ENCODE results near the gene DROSHA. TPM values are rescaled to one million over a fixed set of nuclear protein-coding genes. Genes with fewer than 3 reads are reported as not detected.
A peak's percentile ranks its signal among the peaks of the same experiment; 100 is the strongest.

DROSHA gene
- total and polyA plus RNA-seq, 2 donors (not counting 1 experiment from before 2014, with no cell fraction given), result 44.1 to 48.4 TPM

GRCh38 chr5:31436851-31437250, 95.0 kb downstream of the DROSHA start:
- DNase-seq (ENCODE audit: low read depth in 2 of 2), result no peak
- H3K79me2 ChIP-seq (ENCODE audit: control insufficient read depth, insufficient read depth, low read length), result no peaks in the 10 kb centered on the region
- no peaks in the 10 kb centered on the region for H3K27me3 ChIP-seq (ENCODE audit: control insufficient read depth, insufficient read depth, low read length)
- no peak overlapping the region for H2AFZ ChIP-seq (ENCODE audit: low read length)
- H3K9ac ChIP-seq (ENCODE audit: insufficient read depth, low read length), result no peak overlapping the region
- no peak overlapping the region for H3K27ac ChIP-seq (ENCODE audit: insufficient read depth, low read length)
- no peak overlapping the region for H3K4me3 ChIP-seq (replicated peaks in 1 of 4; ENCODE audit: control extremely low read depth in 1 of 4, insufficient read depth in 1 of 4, low read depth in 3 of 4, low read length in 4 of 4)
- H3K4me1 ChIP-seq (ENCODE audit: control insufficient read depth, extremely low read depth, insufficient read depth, low read length), result no peaks in the 10 kb centered on the region
- H4K20me1 ChIP-seq (ENCODE audit: control insufficient read depth, extremely low read depth, insufficient read depth, low read length), result no peaks in the 10 kb centered on the region
- H3K4me2 ChIP-seq (ENCODE audit: extremely low read depth, insufficient read depth, low read length), result no peak overlapping the region
- no peaks in the 10 kb centered on the region for H3K9me3 ChIP-seq (ENCODE audit: control insufficient read depth, insufficient read depth, low read depth, low read length)
- no peaks in the 10 kb centered on the region for H3K36me3 ChIP-seq (ENCODE audit: control insufficient read depth, insufficient read depth, low read length)
- no peak for TF ChIP-seq EZH2 (IDR thresholded peaks at IDR 0.05; ENCODE audit: low read length, missing control alignments)
- no peak for TF ChIP-seq CTCF (conservative IDR thresholded peaks at IDR 0.05 in 1 of 2, IDR thresholded peaks at IDR 0.05 in 1 of 2; ENCODE audit: low read depth in 1 of 2, low read length in 2 of 2)

- Histone ChIP-seq H3K27me3 (ENCODE audit: control insufficient read depth, insufficient read depth, low read length) (no peaks in the 10 kb centered on the region), H3K79me2 (ENCODE audit: control insufficient read depth, insufficient read depth, low read length) (no peaks in the 10 kb centered on the region), H3K4me3 (replicated peaks in 1 of 4; ENCODE audit: control extremely low read depth in 1 of 4, insufficient read depth in 1 of 4, low read depth in 3 of 4, low read length in 4 of 4) (no peak overlapping the region), H3K9me3 (ENCODE audit: control insufficient read depth, insufficient read depth, low read depth, low read length) (no peaks in the 10 kb centered on the region), H3K36me3 (ENCODE audit: control insufficient read depth, insufficient read depth, low read length) (no peaks in the 10 kb centered on the region), H2AFZ (ENCODE audit: low read length) (no peak overlapping the region), H4K20me1 (ENCODE audit: control insufficient read depth, extremely low read depth, insufficient read depth, low read length) (no peaks in the 10 kb centered on the region), H3K9ac (ENCODE audit: insufficient read depth, low read length) (no peak overlapping the region), H3K27ac (ENCODE audit: insufficient read depth, low read length) (no peak overlapping the region), H3K4me1 (ENCODE audit: control insufficient read depth, extremely low read depth, insufficient read depth, low read length) (no peaks in the 10 kb centered on the region), H3K4me2 (ENCODE audit: extremely low read depth, insufficient read depth, low read length) (no peak overlapping the region)
- peak in 1 of 2 donors; percentile 8 for DNase-seq (ENCODE audit: low read depth in 2 of 2)
- TF ChIP-seq EZH2 (IDR thresholded peaks at IDR 0.05; ENCODE audit: low read length, missing control alignments), result no peak
- TF ChIP-seq CTCF (conservative IDR thresholded peaks at IDR 0.05 in 1 of 2, IDR thresholded peaks at IDR 0.05 in 1 of 2; ENCODE audit: low read depth in 1 of 2, low read length in 2 of 2), result no peak
These were observed 96.2 kb downstream of the DROSHA start for GRCh38 chr5:31435730-31436129.

GRCh38 chr5:31434898-31435297, 97.0 kb downstream of the DROSHA start:
- Histone ChIP-seq H3K36me3 (ENCODE audit: control insufficient read depth, insufficient read depth, low read length) (no peaks in the 10 kb centered on the region), H3K4me3 (replicated peaks in 1 of 4; ENCODE audit: control extremely low read depth in 1 of 4, insufficient read depth in 1 of 4, low read depth in 3 of 4, low read length in 4 of 4) (no peak overlapping the region), H3K79me2 (ENCODE audit: control insufficient read depth, insufficient read depth, low read length) (no peaks in the 10 kb centered on the region), H2AFZ (ENCODE audit: low read length) (no peak overlapping the region), H3K27ac (ENCODE audit: insufficient read depth, low read length) (no peak overlapping the region), H3K4me1 (ENCODE audit: control insufficient read depth, extremely low read depth, insufficient read depth, low read length) (no peaks in the 10 kb centered on the region), H3K9ac (ENCODE audit: insufficient read depth, low read length) (no peak overlapping the region), H3K27me3 (ENCODE audit: control insufficient read depth, insufficient read depth, low read length) (no peaks in the 10 kb centered on the region), H3K9me3 (ENCODE audit: control insufficient read depth, insufficient read depth, low read depth, low read length) (no peaks in the 10 kb centered on the region), H4K20me1 (ENCODE audit: control insufficient read depth, extremely low read depth, insufficient read depth, low read length) (no peaks in the 10 kb centered on the region), H3K4me2 (ENCODE audit: extremely low read depth, insufficient read depth, low read length) (no peak overlapping the region)
- TF ChIP-seq CTCF (conservative IDR thresholded peaks at IDR 0.05 in 1 of 2, IDR thresholded peaks at IDR 0.05 in 1 of 2; ENCODE audit: low read depth in 1 of 2, low read length in 2 of 2) (no peak), EZH2 (IDR thresholded peaks at IDR 0.05; ENCODE audit: low read length, missing control alignments) (no peak)
- no peak for DNase-seq (ENCODE audit: low read depth in 2 of 2)

All from fibroblast of lung (primary cell).